GM23248 (cell line): Measurements from ENCODE around the gene SPATA6.

Experiments used
- EZH2 ChIP-seq: fragments of 200-600 bp; sonication (generic); IDR thresholded peaks from 2 replicates; pipeline ENCODE4 v1.6.1; 2018; ENCODE audit warnings: antibody characterized with exemption, mild to moderate bottlenecking; ENCODE audit not compliant: insufficient read depth, poor library complexity, severe bottlenecking
- EZH2phosphoT487 ChIP-seq: fragments of 200-600 bp; sonication (generic); IDR thresholded peaks from 2 replicates; pipeline ENCODE4 v1.6.1; 2018; ENCODE audit warnings: antibody characterized with exemption, moderate library complexity, mild to moderate bottlenecking, low read depth; ENCODE audit not compliant: insufficient read depth

- no peak for TF ChIP-seq EZH2
- TF ChIP-seq EZH2phosphoT487 = no peak
These were observed 100.4 kb downstream of the SPATA6 start for GRCh38 chr1:48371598-48371997.
